GM18951 (cell line): ENCODE data around the gene SIGLEC9.
"Not testable (repeated sequence)": the region's sequence is repeated elsewhere in the genome, so short reads cannot be mapped to it uniquely, and the experiment has no call there.

Experiments used
- POLR2A ChIP-seq: IDR thresholded peaks from 4 replicates; pipeline ENCODE4 v1.6.1; 2011; ENCODE audit warnings: mild to moderate bottlenecking; ENCODE audit not compliant: insufficient read length, insufficient read depth; ENCODE audit errors: extremely low read depth
- in situ Hi-C: fragments of 300-500 bp; cut with MboI; formaldehyde crosslinking; loops from one replicate; pipeline ENCODE4 v1.12.0; 2022; ENCODE audit warnings: low sequenced_read_pairs, mixed read lengths, inconsistent platforms; ENCODE audit not compliant: unreplicated experiment

The SIGLEC9 gene

GRCh38 chr19:51135986-51136762, 11.5 kb downstream of the SIGLEC9 start:
- in situ Hi-C loops, result no loop called here
- no peak for TF ChIP-seq POLR2A

DNA sequence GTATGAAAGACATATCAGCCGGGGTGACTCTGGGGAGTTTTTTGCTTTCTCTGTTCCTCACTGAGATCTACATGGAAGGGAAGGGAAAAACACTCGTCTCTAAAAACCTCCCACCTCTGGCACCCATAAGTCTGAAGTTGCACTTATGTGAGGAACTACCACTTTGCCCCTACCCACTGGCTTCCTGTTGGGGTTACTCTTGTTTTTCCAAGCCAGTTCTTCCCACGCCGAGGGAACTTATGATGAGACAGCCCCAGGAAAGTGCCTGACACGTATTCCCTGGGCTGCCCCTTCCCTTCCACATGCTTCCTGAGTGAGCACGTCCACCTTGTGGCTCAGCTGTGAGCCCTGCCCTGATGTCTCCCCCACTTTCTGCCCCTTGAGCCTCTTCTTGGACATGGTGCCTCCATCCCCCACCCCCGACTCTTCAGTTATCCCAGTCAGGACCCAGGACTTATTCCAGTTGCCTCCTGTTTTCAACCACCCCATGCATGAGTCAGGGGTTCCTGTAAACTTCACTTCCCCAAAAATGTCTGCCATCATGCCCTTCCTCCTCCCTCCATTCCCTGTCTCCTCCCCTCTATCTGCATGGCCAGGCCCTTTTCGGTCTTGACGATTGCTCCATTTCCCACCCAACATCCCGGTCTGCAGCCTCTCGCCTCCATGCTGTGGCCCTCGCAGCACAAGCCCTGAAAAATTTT, 12.3 kb downstream of the SIGLEC9 start:
- in situ Hi-C loops, result no loop called here
- no peak for TF ChIP-seq POLR2A

DNA sequence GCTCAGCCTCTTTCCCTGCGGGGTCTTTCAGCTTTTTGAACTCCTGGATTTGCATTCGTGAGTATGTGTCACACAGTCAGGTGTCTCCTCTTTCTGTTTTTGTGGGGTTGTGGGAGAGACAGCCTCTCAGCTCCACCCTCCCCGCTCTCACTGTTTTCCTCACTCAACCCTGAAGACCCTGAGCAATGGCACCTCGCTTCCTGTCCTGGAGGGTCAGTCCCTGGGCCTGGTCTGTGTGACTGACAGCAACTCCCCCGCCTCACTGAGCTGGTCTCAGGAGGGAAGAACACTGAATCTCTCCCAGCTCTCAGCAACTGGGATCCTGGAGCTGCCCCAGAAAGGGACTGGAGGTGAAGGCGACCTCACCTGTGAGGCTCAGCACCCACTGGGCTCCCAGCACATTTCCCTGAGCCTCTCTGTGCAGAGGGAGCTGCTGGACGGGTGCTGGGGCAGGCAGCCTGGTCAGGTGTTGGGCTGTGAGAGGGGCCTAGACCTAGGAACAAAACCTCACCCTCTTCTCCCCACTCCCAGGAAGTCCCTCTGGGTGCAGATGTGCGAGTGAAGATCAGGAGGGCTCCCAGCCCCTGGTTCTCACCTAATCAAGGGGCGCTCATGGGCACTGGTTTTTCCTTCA, 13.2 kb downstream of the SIGLEC9 start:
- no peak for TF ChIP-seq POLR2A
- in situ Hi-C loops, result no loop called here

DNA sequence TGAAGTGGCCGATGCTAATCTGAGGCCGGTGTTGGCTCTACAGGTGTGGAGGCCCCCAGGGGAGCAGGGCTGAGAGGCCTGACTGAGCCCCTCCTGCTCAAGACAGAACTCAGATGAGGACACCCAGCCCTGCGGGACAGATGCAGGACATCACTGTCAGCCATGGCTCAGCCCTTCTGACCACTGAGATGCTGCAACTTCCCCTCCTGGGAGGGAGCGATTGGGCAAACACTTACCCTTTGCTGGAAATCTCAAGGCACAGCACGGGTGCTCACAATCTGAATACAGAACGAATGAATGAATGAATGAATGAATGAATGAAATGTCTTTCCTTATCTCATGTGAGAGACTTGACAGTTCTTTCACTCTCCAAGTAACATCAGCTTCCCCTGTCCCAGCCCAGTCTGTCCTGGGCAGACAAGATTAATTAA, 13.9 kb downstream of the SIGLEC9 start:
- no peak for TF ChIP-seq POLR2A
- in situ Hi-C loops, result no loop called here

DNA sequence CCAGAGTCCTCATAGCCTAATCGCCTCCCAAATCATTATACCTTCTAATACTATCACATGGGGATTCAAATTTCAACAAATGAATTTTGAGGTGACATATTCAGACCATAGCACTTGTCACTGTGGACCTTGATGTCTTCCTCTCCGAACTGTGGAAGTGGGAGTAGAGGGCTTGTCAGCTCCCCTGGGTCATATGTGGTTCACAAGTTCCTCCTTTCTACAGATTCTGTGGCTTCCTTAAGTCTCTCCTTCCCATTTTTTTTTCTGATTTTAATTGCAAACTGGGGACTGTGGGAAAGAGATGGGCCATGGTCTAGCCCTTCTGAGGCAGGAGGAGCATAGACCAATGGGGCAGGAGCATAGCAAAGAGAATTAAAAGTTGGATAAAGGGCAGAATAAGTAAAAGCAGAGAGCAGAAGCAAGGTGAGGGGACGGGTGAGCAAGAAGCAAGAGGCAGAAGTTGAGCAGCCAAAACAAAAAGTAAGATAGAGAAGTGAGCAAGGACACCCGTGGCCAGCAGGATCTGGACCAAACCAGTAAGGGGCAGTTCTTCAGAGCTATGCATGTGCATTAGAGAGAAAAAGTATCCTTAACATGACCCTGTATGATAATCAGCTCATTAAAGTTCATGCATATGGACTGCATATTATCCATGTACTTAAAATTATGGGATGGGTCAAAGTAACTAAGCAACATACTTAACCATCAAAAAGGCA, 14.8 kb downstream of the SIGLEC9 start:
- in situ Hi-C loops, result no loop called here
- no peak for TF ChIP-seq POLR2A

GRCh38 chr19:51140441-51140840, 15.7 kb downstream of the SIGLEC9 start:
- TF ChIP-seq POLR2A, result no peak
- in situ Hi-C loops, result no loop called here

GRCh38 chr19:51141181-51141580, 16.5 kb downstream of the SIGLEC9 start:
- no peak for TF ChIP-seq POLR2A
- in situ Hi-C loops, result no loop called here

DNA sequence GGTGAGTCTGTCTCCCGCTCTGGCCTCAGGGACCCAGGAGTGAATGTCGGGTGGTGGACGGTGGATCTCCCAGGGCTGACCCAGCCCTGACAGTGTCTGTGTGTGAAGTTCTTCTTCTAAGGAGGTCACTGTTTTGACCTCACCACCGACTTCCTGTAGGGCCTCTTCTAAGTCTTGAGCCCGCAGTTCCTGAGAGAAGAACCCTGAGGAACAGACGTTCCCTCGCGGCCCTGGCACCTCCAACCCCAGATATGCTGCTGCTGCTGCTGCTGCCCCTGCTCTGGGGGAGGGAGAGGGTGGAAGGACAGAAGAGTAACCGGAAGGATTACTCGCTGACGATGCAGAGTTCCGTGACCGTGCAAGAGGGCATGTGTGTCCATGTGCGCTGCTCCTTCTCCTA, 17.4 kb downstream of the SIGLEC9 start, which contains the start of gene SIGLEC7:
SIGLEC7 (plus strand) TSS at position 183 of the 400 bp plus-strand sequence; CDS start at position 252, 69 bp downstream.
- TF ChIP-seq POLR2A, result no peak
- in situ Hi-C loops, result no loop called here

- in situ Hi-C loops, result not testable (repeated sequence)
Measured at GRCh38 chr19:51142809-51143475, 18.2 kb downstream of the SIGLEC9 start.

- no peak for TF ChIP-seq POLR2A
- in situ Hi-C loops, result no loop called here
Measured at GRCh38 chr19:51143486-51143885, 18.8 kb downstream of the SIGLEC9 start.

- TF ChIP-seq POLR2A, result no peak
- in situ Hi-C loops, result no loop called here
Measured at GRCh38 chr19:51144482-51145045, 19.9 kb downstream of the SIGLEC9 start.

GRCh38 chr19:51145916-51146493, 21.3 kb downstream of the SIGLEC9 start:
- in situ Hi-C loops, result no loop called here
- TF ChIP-seq POLR2A, result no peak
